ENCODE data around the gene SCG3. TPM values are rescaled to one million over a fixed set of nuclear protein-coding genes. Genes with fewer than 3 reads are reported as not detected.

The SCG3 gene
- total and polyA plus RNA-seq, 12 donors, result 0.04 to 0.13 TPM; not detected in 10

- Histone ChIP-seq H3K4me1 (peaks cover 0 to 2% (median 0%) of the 10 kb centered on the region in 9 donors), H3K27me3 (peaks cover 0 to 8% (median under 1%) of the 10 kb centered on the region in 7 donors), H3K27ac (no peak overlapping the region), H3K4me3 (no peak overlapping the region), H3K36me3 (no peaks in the 10 kb centered on the region), H3K9me3 (no peaks in the 10 kb centered on the region)
- intact Hi-C loops (cut with DNase I), result no loop called here
- no peak for TF ChIP-seq CTCF (IDR thresholded peaks at IDR 0.05)
- DNase-seq (no peak), ATAC-seq (no peak)
- 92 to 95% methylated on average over 2 of the region's 2 CpGs for WGBS, 2 donors
These were observed 15.9 kb downstream of the SCG3 start for GRCh38 chr15:51697163-51697562.

GRCh38 chr15:51699373-51699772, 18.1 kb downstream of the SCG3 start:
- Histone ChIP-seq H3K27me3 (peaks cover 0 to 8% (median 3%) of the 10 kb centered on the region in 7 donors), H3K9me3 (no peaks in the 10 kb centered on the region), H3K4me1 (no peaks in the 10 kb centered on the region), H3K36me3 (no peaks in the 10 kb centered on the region), H3K4me3 (no peak overlapping the region), H3K27ac (no peak overlapping the region)
- ATAC-seq (no peak), DNase-seq (no peak)
- whole genome bisulfite sequencing, 2 donors, result 87 to 91% methylated on average over 1 of the region's 1 CpG
- TF ChIP-seq CTCF (IDR thresholded peaks at IDR 0.05), result no peak
- intact Hi-C loops (cut with DNase I), result no loop called here

- ATAC-seq, result no peak
- Histone ChIP-seq H3K4me1 (no peaks in the 10 kb centered on the region), H3K27ac (no peak overlapping the region), H3K9me3 (no peaks in the 10 kb centered on the region), H3K4me3 (no peak overlapping the region), H3K27me3 (peaks cover 0 to 8% (median 0%) of the 10 kb centered on the region in 7 donors), H3K36me3 (no peaks in the 10 kb centered on the region)
- WGBS, 2 donors, result 56 to 63% methylated on average over 1 of the region's 1 CpG
- DNase-seq, result no peak
- intact Hi-C loops (cut with DNase I), result loop anchor here in 1 of 10 donors (10.0 kb wide), 1 partner anchor 48 kb away; no protein-coding TSS in a partner anchor
- TF ChIP-seq CTCF (IDR thresholded peaks at IDR 0.05), result no peak
These were observed 21.4 kb downstream of the SCG3 start for GRCh38 chr15:51702710-51703109.

- WGBS, 2 donors, result 69 to 70% methylated on average over 5 of the region's 5 CpGs
- no peak for DNase-seq
- no peak overlapping the region for H3K4me3 ChIP-seq
- no peaks in the 10 kb centered on the region for H3K36me3 ChIP-seq
- H3K4me1 ChIP-seq, result no peaks in the 10 kb centered on the region
- H3K27ac ChIP-seq, result peak overlapping the region in 3 of 10 donors; percentile 4 to 62 (median 38)
- no peak for TF ChIP-seq CTCF (IDR thresholded peaks at IDR 0.05)
- peaks cover 0 to 5% (median 0%) of the 10 kb centered on the region in 7 donors for H3K27me3 ChIP-seq
- peak in 6 of 8 donors; percentile 18 to 67 (median 54) for ATAC-seq
- intact Hi-C loops (cut with DNase I), result loop anchor here in 1 of 10 donors (10.0 kb wide), 1 partner anchor 51 kb away; no protein-coding TSS in a partner anchor
- no peaks in the 10 kb centered on the region for H3K9me3 ChIP-seq
These were observed 25.0 kb downstream of the SCG3 start for GRCh38 chr15:51706291-51706690.

All from heart right ventricle (tissue), 16 donors.